Measurements from ENCODE around the gene TTLL6. TPM values are rescaled to one million over a fixed set of nuclear protein-coding genes. Genes with fewer than 3 reads are reported as not detected.

Gene TTLL6
- total RNA-seq, 1 experiment from 2014 or later = 0.29 TPM

DNA sequence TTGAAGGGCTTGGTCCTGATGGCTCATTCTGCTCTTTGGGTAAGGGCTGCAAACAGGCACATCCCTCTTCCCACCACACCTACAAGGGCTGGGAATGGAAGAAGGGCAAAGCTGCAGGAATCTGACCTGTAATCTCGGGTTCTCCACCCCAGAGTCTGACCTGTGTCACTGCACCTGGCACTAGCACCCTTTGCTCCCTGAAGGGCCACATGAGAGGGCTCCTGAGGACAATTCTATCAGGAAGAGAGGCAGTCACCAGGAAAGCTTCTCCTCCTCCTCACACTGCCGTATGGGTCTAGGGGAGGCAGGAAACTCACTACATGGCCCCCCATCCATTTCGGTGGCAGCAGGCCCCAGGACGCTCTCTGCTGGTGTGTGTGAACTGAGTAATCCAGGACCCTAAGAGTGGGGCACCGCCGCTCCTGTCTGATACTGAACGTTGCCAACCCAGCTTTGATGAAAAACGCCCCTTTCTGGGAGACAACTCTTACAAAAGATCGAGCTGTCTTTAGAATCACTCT is 26.4 kb downstream of the TTLL6 start:
- BruUV-seq (replicated peaks) = TSS peak; percentile 17
- no peak for TF ChIP-seq CTCF (conservative IDR thresholded peaks at IDR 0.05; ENCODE audit: low read depth, low read length)
- no peak for TF ChIP-seq EZH2 (IDR thresholded peaks at IDR 0.05; ENCODE audit: low read length, unreplicated experiment)
- no peak for TF ChIP-seq EZH2phosphoT487 (IDR thresholded peaks at IDR 0.05; ENCODE audit: borderline replicate concordance, low read length)
- ATAC-seq (peak; percentile 28), DNase-seq (no peak)
- ChIA-PET CTCF (interaction anchor here (0.6 to 2.3 kb wide), 16 partner anchors 13 to 219 kb away, joined by 3 to 76 read pairs (median 6); partner anchors contain the start of genes HOXB13, PRAC1 and PRAC2), POLR2A (ENCODE audit: unreplicated experiment) (interaction anchor here (0.6 to 1.1 kb wide), 4 partner anchors 62 to 193 kb away, joined by 3 to 22 read pairs (median 4); partner anchors contain the start of gene HOXB13)
- Histone ChIP-seq H3K4me2 (ENCODE audit: low read length) (peak overlapping the region; percentile 68), H3K27me3 (ENCODE audit: low read length) (no peaks in the 10 kb centered on the region), H3K9ac (ENCODE audit: low read length) (no peak overlapping the region), H3K9me2 (replicated peaks; ENCODE audit: low read length) (no peaks in the 10 kb centered on the region), H3K4me3 (ENCODE audit: low read length) (no peak overlapping the region; the same call in 1 of the 2 replicates), H3F3A (ENCODE audit: low read length, unreplicated experiment) (no peaks in the 10 kb centered on the region), H3K79me2 (ENCODE audit: low read length) (no peaks in the 10 kb centered on the region), H3K4me1 (ENCODE audit: insufficient read depth, low read length) (peaks cover 25% of the 10 kb centered on the region), H2AFZ (ENCODE audit: low read length) (peak overlapping the region; percentile 91), H3K27ac (ENCODE audit: low read length) (no peak overlapping the region), H4K20me1 (ENCODE audit: low read length) (no peaks in the 10 kb centered on the region), H3K9me3 (ENCODE audit: low read length) (no peaks in the 10 kb centered on the region), H3K36me3 (ENCODE audit: low read depth, low read length) (no peaks in the 10 kb centered on the region)
- intact Hi-C loops (cut with micrococcal nuclease) = loop anchor here (1.0 to 5.0 kb wide), 6 partner anchors 30 to 119 kb away; no protein-coding TSS in a partner anchor

DNA sequence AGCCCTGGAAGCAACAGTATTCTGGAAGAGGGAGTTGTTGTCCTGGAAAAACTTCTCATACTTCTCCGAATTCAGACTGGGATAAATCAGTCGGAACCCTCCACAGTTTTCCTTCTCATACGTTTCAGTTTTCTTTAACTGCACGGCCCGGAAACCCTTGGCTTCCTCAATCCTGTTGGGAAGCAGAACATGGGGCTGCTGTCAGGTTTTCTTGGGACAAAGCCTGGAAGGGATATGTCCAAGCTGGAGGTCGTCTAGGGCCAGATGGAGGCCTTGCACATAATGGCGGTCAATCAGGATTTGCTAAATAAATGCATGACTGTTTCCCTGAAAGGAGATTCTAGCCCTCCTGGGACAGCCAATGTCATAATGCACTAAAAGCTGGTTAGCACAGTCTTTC is 29.2 kb downstream of the TTLL6 start:
- Histone ChIP-seq H4K20me1 (ENCODE audit: low read length) (no peaks in the 10 kb centered on the region), H3K4me1 (ENCODE audit: insufficient read depth, low read length) (peaks cover 19% of the 10 kb centered on the region), H3F3A (ENCODE audit: low read length, unreplicated experiment) (no peaks in the 10 kb centered on the region), H3K36me3 (ENCODE audit: low read depth, low read length) (no peaks in the 10 kb centered on the region), H3K9ac (ENCODE audit: low read length) (no peak overlapping the region), H3K4me2 (ENCODE audit: low read length) (no peak overlapping the region), H3K27ac (ENCODE audit: low read length) (no peak overlapping the region), H3K9me2 (replicated peaks; ENCODE audit: low read length) (no peaks in the 10 kb centered on the region), H2AFZ (ENCODE audit: low read length) (no peak overlapping the region), H3K79me2 (ENCODE audit: low read length) (no peaks in the 10 kb centered on the region), H3K9me3 (ENCODE audit: low read length) (no peaks in the 10 kb centered on the region), H3K27me3 (ENCODE audit: low read length) (no peaks in the 10 kb centered on the region), H3K4me3 (ENCODE audit: low read length) (no peak overlapping the region)
- ChIA-PET CTCF (interaction anchor here (0.6 kb wide), 1 partner anchor 109 kb away, joined by 3 read pairs; no protein-coding TSS in a partner anchor), POLR2A (ENCODE audit: unreplicated experiment) (interaction anchor here (0.7 kb wide), 1 partner anchor 112 kb away, joined by 4 read pairs; no protein-coding TSS in a partner anchor)
- BruUV-seq (replicated peaks) = no TSS peak
- ATAC-seq (no peak), DNase-seq (no peak)
- TF ChIP-seq EZH2phosphoT487 (IDR thresholded peaks at IDR 0.05; ENCODE audit: borderline replicate concordance, low read length) (no peak), EZH2 (IDR thresholded peaks at IDR 0.05; ENCODE audit: low read length, unreplicated experiment) (no peak), CTCF (conservative IDR thresholded peaks at IDR 0.05; ENCODE audit: low read depth, low read length) (no peak)
- intact Hi-C loops (cut with micrococcal nuclease) = no loop called here

DNA sequence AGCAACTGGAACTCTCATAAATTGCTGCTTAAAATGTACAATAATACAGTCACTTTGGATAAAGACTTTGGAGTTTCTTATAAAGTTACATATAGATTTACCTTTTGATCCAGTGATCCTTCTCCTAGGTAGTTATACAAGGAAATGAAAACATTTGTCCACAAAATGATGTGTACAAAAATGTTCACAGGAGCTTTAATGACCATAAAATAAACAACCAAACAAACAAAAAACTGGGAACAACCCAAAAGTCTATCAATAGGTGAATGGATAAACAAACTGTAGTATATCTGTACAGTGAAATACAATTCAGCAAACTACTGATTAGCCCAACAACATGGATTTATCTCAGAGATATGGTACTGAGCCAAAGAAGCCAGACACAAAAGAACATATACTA is 37.6 kb downstream of the TTLL6 start:
- DNase-seq = no peak
- H3K4me1 ChIP-seq (ENCODE audit: insufficient read depth, low read length) = no peaks in the 10 kb centered on the region
- TF ChIP-seq EZH2phosphoT487 (IDR thresholded peaks at IDR 0.05; ENCODE audit: borderline replicate concordance, low read length) (no peak), CTCF (conservative IDR thresholded peaks at IDR 0.05; ENCODE audit: low read depth, low read length) (no peak), EZH2 (IDR thresholded peaks at IDR 0.05; ENCODE audit: low read length, unreplicated experiment) (no peak)
- no peak overlapping the region for H2AFZ ChIP-seq (ENCODE audit: low read length)
- POLR2A ChIA-PET (ENCODE audit: unreplicated experiment) = interaction anchor here (0.8 kb wide), 1 partner anchor 69 kb away, joined by 29 read pairs; no protein-coding TSS in a partner anchor
- no peak for ATAC-seq
- no TSS peak for BruUV-seq (replicated peaks)
- CTCF ChIA-PET = no interaction called here
- H3K27me3 ChIP-seq (ENCODE audit: low read length) = no peaks in the 10 kb centered on the region
- no peak overlapping the region for H3K4me3 ChIP-seq (ENCODE audit: low read length)
- no peak overlapping the region for H3K9ac ChIP-seq (ENCODE audit: low read length)
- intact Hi-C loops (cut with micrococcal nuclease) = no loop called here
- no peaks in the 10 kb centered on the region for H4K20me1 ChIP-seq (ENCODE audit: low read length)
- no peaks in the 10 kb centered on the region for H3K79me2 ChIP-seq (ENCODE audit: low read length)
- H3K9me2 ChIP-seq (replicated peaks; ENCODE audit: low read length) = no peaks in the 10 kb centered on the region
- no peak overlapping the region for H3K27ac ChIP-seq (ENCODE audit: low read length)
- H3K4me2 ChIP-seq (ENCODE audit: low read length) = no peak overlapping the region
- H3K36me3 ChIP-seq (ENCODE audit: low read depth, low read length) = no peaks in the 10 kb centered on the region
- H3K9me3 ChIP-seq (ENCODE audit: low read length) = no peaks in the 10 kb centered on the region
- no peaks in the 10 kb centered on the region for H3F3A ChIP-seq (ENCODE audit: low read length, unreplicated experiment)
